Neutrophil (primary cell): ENCODE data around the gene IFFO2.

Experiments used
- H3K27ac ChIP-seq: fragments of 200-600 bp; sonication (generic); 2 replicates; pipeline ENCODE4 v1.5.1; 2016; ENCODE audit warnings: mild to moderate bottlenecking, moderate library complexity
- H3K27me3 ChIP-seq: fragments of 200-600 bp; sonication (generic); 2 replicates; pipeline ENCODE4 v1.6.0; 2016; ENCODE audit warnings: mild to moderate bottlenecking
- H3K36me3 ChIP-seq: fragments of 200-600 bp; sonication (generic); 2 replicates; pipeline ENCODE4 v1.5.1; 2017
- H3K4me1 ChIP-seq, 2 experiments: fragments of 200-600 bp in 1 of 2; sonication (generic) in 1 of 2; 1 replicate in 1 of 2; 2 replicates in 1 of 2; pipeline versions ENCODE4 v1.5.1 to v1.6.1; 2013 to 2016; ENCODE audit warnings: low read depth in 1 of 2, low read length in 1 of 2, mild to moderate bottlenecking in 1 of 2, moderate library complexity in 1 of 2; ENCODE audit not compliant: control insufficient read depth in 1 of 2, insufficient read depth in 1 of 2
- H3K4me3 ChIP-seq, 2 experiments: fragments of 200-600 bp in 1 of 2; sonication (generic) in 1 of 2; 1 replicate in 1 of 2; 2 replicates in 1 of 2; pipeline ENCODE4 v1.5.1; 2013 to 2016; ENCODE audit warnings: low read depth in 1 of 2, low read length in 1 of 2, mild to moderate bottlenecking in 1 of 2, moderate library complexity in 1 of 2
- H3K9me3 ChIP-seq: fragments of 200-600 bp; sonication (generic); 2 replicates; pipeline ENCODE4 v1.5.1; 2016
- CTCF ChIP-seq: fragments of 200-600 bp; sonication (generic); IDR thresholded peaks from 2 replicates; pipeline ENCODE4 v1.5.1; 2016; ENCODE audit warnings: antibody characterized with exemption

IFFO2 gene

GRCh38 chr1:18953731-18954231, 2.7 kb downstream of the IFFO2 start:
- Histone ChIP-seq H3K27ac (no peak overlapping the region), H3K9me3 (no peaks in the 10 kb centered on the region), H3K4me1 (peaks cover 44 to 52% of the 10 kb centered on the region in 2 experiments), H3K36me3 (no peaks in the 10 kb centered on the region), H3K4me3 (no peak overlapping the region), H3K27me3 (peaks cover 94% of the 10 kb centered on the region)
- no peak for TF ChIP-seq CTCF

- no peak for TF ChIP-seq CTCF
- Histone ChIP-seq H3K36me3 (no peaks in the 10 kb centered on the region), H3K4me1 (peaks cover 37 to 48% of the 10 kb centered on the region in 2 experiments), H3K27me3 (peaks cover 92% of the 10 kb centered on the region), H3K27ac (peak overlapping the region; percentile 56), H3K9me3 (no peaks in the 10 kb centered on the region), H3K4me3 (no peak overlapping the region)
These were observed 4.6 kb downstream of the IFFO2 start for GRCh38 chr1:18951818-18952391.

- Histone ChIP-seq H3K36me3 (no peaks in the 10 kb centered on the region), H3K27me3 (peaks cover 87% of the 10 kb centered on the region), H3K27ac (peak overlapping the region; percentile 56), H3K4me3 (no peak overlapping the region), H3K4me1 (peaks cover 35 to 44% of the 10 kb centered on the region in 2 experiments), H3K9me3 (no peaks in the 10 kb centered on the region)
- TF ChIP-seq CTCF: no peak
These were observed 5.1 kb downstream of the IFFO2 start for GRCh38 chr1:18951416-18951815.

GRCh38 chr1:18950401-18951026, 6.0 kb downstream of the IFFO2 start:
- H3K27ac ChIP-seq: no peak overlapping the region
- H3K4me3 ChIP-seq: peak overlapping the region; percentile 32 to 47
- H3K4me1 ChIP-seq: peaks cover 31 to 37% of the 10 kb centered on the region in 2 experiments
- peaks cover 83% of the 10 kb centered on the region for H3K27me3 ChIP-seq
- H3K36me3 ChIP-seq: no peaks in the 10 kb centered on the region
- TF ChIP-seq CTCF: no peak
- H3K9me3 ChIP-seq: no peaks in the 10 kb centered on the region

GRCh38 chr1:18949686-18950400, 6.6 kb downstream of the IFFO2 start:
- Histone ChIP-seq H3K27me3 (peaks cover 83% of the 10 kb centered on the region), H3K4me1 (peaks cover 25 to 31% of the 10 kb centered on the region in 2 experiments), H3K4me3 (peak overlapping the region; percentile 32 to 47), H3K36me3 (no peaks in the 10 kb centered on the region), H3K27ac (no peak overlapping the region), H3K9me3 (no peaks in the 10 kb centered on the region)
- TF ChIP-seq CTCF: no peak
